Measurements from ENCODE around the gene TXNDC15.

The TXNDC15 gene

DNA sequence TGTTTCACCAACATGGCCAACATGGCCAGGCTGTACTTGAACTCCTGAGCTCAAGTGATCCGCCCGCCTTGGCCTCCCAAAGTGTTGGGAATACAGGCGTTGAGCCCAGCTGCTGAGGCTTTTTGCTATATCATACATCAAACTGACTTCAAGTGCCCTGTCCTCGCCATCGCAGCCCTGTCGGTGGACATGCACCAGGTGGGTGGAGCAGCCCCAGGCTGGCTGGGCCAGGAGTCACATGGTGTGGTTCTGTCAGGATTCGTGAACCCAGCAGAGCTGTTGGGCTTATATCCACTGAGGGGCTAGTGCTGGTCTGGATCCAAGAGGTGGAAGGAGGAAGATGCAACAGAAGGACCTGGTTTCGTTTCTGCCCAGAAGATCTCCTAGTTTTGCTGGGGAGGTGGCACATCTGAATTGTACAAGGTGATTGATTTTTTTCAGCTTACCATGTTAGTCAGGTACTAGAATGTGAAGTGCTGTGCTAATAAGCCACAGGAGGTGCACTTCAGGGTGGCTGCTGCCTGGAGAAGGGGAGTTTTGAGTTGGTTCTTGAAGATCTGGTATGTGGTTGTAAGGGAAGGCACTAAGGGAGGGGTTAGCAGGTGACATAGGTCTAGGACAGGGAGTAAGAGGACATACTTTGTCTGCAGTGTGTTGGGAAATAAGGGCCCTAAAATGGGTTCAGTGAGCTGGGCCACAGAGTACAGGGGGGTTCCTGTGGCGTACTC is 46.8 kb downstream of the TXNDC15 start:
- Histone ChIP-seq H3K4me1 (ENCODE audit: control insufficient read depth, insufficient read depth, low read length, poor library complexity, severe bottlenecking) (no peaks in the 10 kb centered on the region), H3K4me3 (ENCODE audit: extremely low read depth, insufficient read depth, low read length, poor library complexity, severe bottlenecking) (no peak overlapping the region), H3K9me3 (ENCODE audit: control insufficient read depth, low read length) (no peaks in the 10 kb centered on the region), H3K36me3 (ENCODE audit: control insufficient read depth, insufficient read depth, low read length) (peaks cover 23% of the 10 kb centered on the region), H3K27ac (ENCODE audit: low read depth, low read length, severe bottlenecking) (no peak overlapping the region)
- WGBS, 2 experiments (ENCODE audit: insufficient coverage in 2 of 2): 93 to 97% methylated on average over 5 to 9 of the region's 9 CpGs

DNA sequence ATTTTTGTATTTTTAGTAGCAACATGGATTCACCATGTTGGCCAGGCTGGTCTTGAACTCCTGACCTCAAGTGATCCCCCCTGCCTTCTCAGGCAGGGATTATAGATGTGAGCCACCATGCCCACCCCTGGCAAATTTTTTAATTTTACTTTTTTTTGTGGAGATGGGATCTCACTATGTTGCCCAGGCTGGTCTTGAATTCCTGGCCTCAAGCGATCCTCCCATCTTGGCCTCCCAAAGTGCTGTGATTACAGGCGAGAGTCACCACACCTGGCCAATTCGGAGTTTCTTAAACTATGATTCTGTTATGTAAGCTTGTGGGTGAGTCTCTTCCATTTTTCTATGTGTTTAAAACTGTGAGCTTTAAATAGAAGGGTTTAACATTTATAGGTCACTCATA is 58.3 kb downstream of the TXNDC15 start:
- Histone ChIP-seq H3K4me1 (ENCODE audit: control insufficient read depth, insufficient read depth, low read length, poor library complexity, severe bottlenecking) (no peaks in the 10 kb centered on the region), H3K27ac (ENCODE audit: low read depth, low read length, severe bottlenecking) (no peak overlapping the region), H3K4me3 (ENCODE audit: extremely low read depth, insufficient read depth, low read length, poor library complexity, severe bottlenecking) (no peak overlapping the region), H3K9me3 (ENCODE audit: control insufficient read depth, low read length) (no peaks in the 10 kb centered on the region), H3K36me3 (ENCODE audit: control insufficient read depth, insufficient read depth, low read length) (peaks cover 10% of the 10 kb centered on the region)
- 100% methylated on average over 1 to 3 of the region's 3 CpGs for WGBS, 2 experiments (ENCODE audit: insufficient coverage in 2 of 2)

DNA sequence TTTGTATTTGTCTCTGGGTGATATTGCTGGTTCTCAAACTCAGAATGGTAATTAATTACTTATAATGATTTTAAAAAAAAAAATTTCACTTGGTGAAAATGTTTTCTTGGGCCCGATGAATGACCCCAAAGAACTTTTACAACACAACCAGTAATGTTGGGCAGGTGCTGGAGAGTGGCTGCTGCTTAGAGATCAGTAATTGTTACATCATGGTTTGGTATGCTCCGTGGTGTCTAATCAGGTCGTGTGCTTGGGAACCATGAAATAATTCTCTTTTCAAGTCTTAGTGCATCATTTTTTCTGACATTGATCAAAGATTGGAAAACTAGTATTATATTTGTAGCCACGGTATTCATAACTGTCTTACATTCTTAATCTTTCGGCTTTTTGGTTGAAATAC is 60.0 kb downstream of the TXNDC15 start:
- Histone ChIP-seq H3K36me3 (ENCODE audit: control insufficient read depth, insufficient read depth, low read length) (peaks cover 10% of the 10 kb centered on the region), H3K9me3 (ENCODE audit: control insufficient read depth, low read length) (no peaks in the 10 kb centered on the region), H3K27ac (ENCODE audit: low read depth, low read length, severe bottlenecking) (no peak overlapping the region), H3K4me3 (ENCODE audit: extremely low read depth, insufficient read depth, low read length, poor library complexity, severe bottlenecking) (no peak overlapping the region), H3K4me1 (ENCODE audit: control insufficient read depth, insufficient read depth, low read length, poor library complexity, severe bottlenecking) (no peaks in the 10 kb centered on the region)
- WGBS, 2 experiments (ENCODE audit: insufficient coverage in 2 of 2): no CpG with 5 or more reads among the region's 5 CpGs

DNA sequence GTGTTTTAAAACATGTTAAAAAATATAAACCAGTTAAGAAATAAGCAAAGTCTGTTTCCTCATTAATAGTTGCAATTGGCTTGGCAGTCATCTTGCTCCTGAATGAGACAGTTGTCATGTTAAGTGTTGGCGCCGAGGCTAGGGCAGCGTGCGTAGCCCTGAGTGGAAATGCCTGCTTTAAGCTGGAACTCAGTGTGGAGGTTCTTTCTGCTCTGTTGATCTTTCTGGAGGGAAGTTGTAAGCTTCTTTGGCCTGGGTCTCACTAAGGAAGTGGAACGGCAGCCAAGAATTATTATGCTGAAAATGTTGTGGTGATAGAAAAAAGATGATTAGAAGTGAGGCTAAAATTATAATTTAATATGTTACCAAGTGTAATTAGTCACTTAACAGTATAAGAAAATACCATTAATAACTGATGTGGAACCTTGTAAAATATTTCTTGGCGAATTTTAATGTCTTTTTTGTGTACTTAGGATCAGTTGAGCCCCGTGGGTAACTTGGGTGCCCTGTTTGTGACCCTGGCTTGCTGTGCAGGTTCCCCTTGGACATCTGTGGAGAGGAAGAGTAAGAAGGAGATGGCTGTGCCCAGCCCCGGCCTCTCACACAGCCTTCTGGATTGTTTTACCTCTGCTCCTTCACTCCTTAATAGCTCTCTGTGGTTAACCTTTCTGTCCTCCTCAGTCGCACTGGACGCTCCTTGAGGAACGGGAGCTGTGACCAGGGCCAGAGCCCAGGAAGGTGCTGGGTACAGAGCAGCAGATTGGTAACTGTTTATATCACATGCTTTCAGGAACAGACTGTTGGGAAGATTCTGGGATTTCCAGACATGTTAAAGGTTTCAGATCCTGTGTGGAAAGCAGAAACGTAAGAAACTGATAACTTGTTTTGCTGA is 61.8 kb downstream of the TXNDC15 start:
- H3K36me3 ChIP-seq (ENCODE audit: control insufficient read depth, insufficient read depth, low read length): peaks cover 10% of the 10 kb centered on the region
- no peak overlapping the region for H3K27ac ChIP-seq (ENCODE audit: low read depth, low read length, severe bottlenecking)
- WGBS, 2 experiments (ENCODE audit: insufficient coverage in 2 of 2): 94 to 96% methylated on average over 6 to 10 of the region's 12 CpGs
- H3K4me1 ChIP-seq (ENCODE audit: control insufficient read depth, insufficient read depth, low read length, poor library complexity, severe bottlenecking): no peaks in the 10 kb centered on the region
- no peak overlapping the region for H3K4me3 ChIP-seq (ENCODE audit: extremely low read depth, insufficient read depth, low read length, poor library complexity, severe bottlenecking)
- no peaks in the 10 kb centered on the region for H3K9me3 ChIP-seq (ENCODE audit: control insufficient read depth, low read length)

DNA sequence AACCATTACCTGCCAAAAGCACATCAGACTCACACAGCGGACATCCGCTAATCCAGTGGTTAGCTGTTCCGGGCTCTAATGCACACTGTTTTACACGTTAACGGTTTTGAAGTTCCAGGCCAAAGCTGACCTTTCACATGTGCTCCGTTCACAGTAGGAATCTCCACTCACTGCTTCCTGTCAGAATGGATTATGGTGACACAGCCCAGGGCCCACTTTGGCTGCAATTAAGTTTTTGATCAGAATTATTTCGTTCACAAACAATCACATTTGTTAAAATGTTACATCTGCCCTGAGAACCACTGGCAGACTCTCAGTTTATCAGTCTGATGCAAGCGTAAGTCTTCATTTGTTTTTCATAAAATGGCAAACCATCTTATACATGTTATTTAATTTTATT is 63.4 kb downstream of the TXNDC15 start:
- WGBS, 2 experiments (ENCODE audit: insufficient coverage in 2 of 2): 95 to 97% methylated on average over 6 to 7 of the region's 8 CpGs
- no peaks in the 10 kb centered on the region for H3K9me3 ChIP-seq (ENCODE audit: control insufficient read depth, low read length)
- no peak overlapping the region for H3K27ac ChIP-seq (ENCODE audit: low read depth, low read length, severe bottlenecking)
- H3K4me1 ChIP-seq (ENCODE audit: control insufficient read depth, insufficient read depth, low read length, poor library complexity, severe bottlenecking): no peaks in the 10 kb centered on the region
- peaks cover 5% of the 10 kb centered on the region for H3K36me3 ChIP-seq (ENCODE audit: control insufficient read depth, insufficient read depth, low read length)
- H3K4me3 ChIP-seq (ENCODE audit: extremely low read depth, insufficient read depth, low read length, poor library complexity, severe bottlenecking): no peak overlapping the region

DNA sequence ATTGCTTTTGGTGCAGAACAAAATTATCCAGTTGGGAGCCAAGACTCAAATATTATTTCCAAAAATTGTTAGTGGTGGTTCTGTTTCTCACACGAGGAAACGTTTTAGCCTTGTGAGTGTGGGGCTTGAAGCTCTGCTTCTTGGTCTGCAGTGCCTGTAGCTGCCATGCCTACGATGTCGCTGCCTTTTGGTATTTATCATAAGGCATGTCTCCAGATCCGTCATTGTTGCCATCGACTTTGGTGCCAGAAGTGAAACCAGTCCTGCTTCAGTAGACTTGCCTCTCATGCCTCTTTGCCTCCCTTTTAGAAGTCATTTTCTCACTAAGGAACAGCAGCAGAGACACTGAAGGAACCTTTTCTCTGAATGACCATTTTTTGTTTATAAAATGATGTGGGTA is 63.9 kb downstream of the TXNDC15 start:
- WGBS, 2 experiments (ENCODE audit: insufficient coverage in 2 of 2): 85 to 94% methylated on average over 5 to 6 of the region's 6 CpGs
- Histone ChIP-seq H3K9me3 (ENCODE audit: control insufficient read depth, low read length) (no peaks in the 10 kb centered on the region), H3K27ac (ENCODE audit: low read depth, low read length, severe bottlenecking) (no peak overlapping the region), H3K36me3 (ENCODE audit: control insufficient read depth, insufficient read depth, low read length) (peaks cover 5% of the 10 kb centered on the region), H3K4me1 (ENCODE audit: control insufficient read depth, insufficient read depth, low read length, poor library complexity, severe bottlenecking) (no peaks in the 10 kb centered on the region), H3K4me3 (ENCODE audit: extremely low read depth, insufficient read depth, low read length, poor library complexity, severe bottlenecking) (no peak overlapping the region)

DNA sequence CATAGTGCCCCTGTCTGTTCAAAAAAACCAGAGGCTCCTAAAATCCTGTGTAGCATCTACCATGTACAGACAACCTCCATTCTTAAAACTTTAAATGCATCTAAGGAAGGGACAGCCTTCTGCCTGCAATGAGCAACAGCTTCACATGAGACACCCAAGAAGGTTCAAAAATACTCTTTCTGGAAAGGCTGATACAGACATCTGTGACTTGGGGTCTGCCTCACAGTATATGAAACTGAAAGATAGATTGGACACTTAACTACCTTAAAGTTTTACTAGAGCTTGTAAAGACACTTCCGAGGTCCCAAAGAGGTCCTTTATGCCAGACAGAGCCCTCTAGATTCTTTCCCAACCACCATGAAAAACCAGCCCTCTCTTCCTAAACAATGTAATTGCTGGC is 65.3 kb downstream of the TXNDC15 start:
- H3K4me3 ChIP-seq (ENCODE audit: extremely low read depth, insufficient read depth, low read length, poor library complexity, severe bottlenecking): no peak overlapping the region
- H3K36me3 ChIP-seq (ENCODE audit: control insufficient read depth, insufficient read depth, low read length): no peaks in the 10 kb centered on the region
- WGBS, 2 experiments (ENCODE audit: insufficient coverage in 2 of 2): 100% methylated on average over 1 of the region's 1 CpG; no CpG with 5 or more reads in 1 of the 2 experiments
- H3K9me3 ChIP-seq (ENCODE audit: control insufficient read depth, low read length): no peaks in the 10 kb centered on the region
- no peak overlapping the region for H3K27ac ChIP-seq (ENCODE audit: low read depth, low read length, severe bottlenecking)
- H3K4me1 ChIP-seq (ENCODE audit: control insufficient read depth, insufficient read depth, low read length, poor library complexity, severe bottlenecking): no peaks in the 10 kb centered on the region

DNA sequence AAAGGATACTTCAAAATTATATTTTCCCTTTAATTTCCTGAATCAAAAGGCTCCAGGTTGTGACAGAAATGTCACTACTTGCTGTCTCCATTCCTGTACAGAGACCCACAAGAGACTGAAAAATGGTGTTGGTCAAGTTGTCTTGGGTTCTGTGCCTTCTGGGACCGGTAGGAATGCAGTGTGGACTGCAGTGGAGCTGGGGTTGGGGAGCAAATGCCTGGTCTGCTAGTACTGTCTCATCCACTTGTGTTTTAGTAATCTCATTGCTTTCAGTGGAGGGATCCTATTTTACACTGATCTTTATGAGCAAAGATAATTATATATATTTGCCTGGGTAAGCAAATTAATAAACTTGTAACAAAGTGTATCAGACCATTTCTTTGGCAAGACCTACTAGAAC is 69.4 kb downstream of the TXNDC15 start:
- H3K36me3 ChIP-seq (ENCODE audit: control insufficient read depth, insufficient read depth, low read length): no peaks in the 10 kb centered on the region
- H3K4me1 ChIP-seq (ENCODE audit: control insufficient read depth, insufficient read depth, low read length, poor library complexity, severe bottlenecking): no peaks in the 10 kb centered on the region
- WGBS, 2 experiments (ENCODE audit: insufficient coverage in 2 of 2): 86 to 100% methylated on average over 1 of the region's 1 CpG
- no peak overlapping the region for H3K27ac ChIP-seq (ENCODE audit: low read depth, low read length, severe bottlenecking)
- no peaks in the 10 kb centered on the region for H3K9me3 ChIP-seq (ENCODE audit: control insufficient read depth, low read length)
- no peak overlapping the region for H3K4me3 ChIP-seq (ENCODE audit: extremely low read depth, insufficient read depth, low read length, poor library complexity, severe bottlenecking)

DNA sequence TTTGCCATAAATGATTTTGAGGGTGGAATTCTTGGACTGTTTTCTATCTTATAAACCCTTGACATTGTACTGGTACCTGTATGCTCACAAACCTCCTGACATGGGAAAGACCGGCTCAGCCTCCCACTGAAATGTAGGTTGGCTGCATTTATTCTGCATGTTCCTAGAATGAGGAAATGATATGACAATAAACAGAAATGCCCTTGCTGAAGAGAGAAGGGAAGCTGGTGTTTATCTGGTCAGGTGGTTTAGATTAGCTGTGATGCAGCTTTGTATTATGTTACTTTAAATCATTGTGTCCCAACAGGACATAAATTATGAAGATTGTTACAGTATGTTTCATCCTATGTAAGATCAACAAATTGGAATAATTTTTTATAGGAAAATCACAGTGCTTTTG is 70.5 kb downstream of the TXNDC15 start:
- Histone ChIP-seq H3K4me1 (ENCODE audit: control insufficient read depth, insufficient read depth, low read length, poor library complexity, severe bottlenecking) (no peaks in the 10 kb centered on the region), H3K4me3 (ENCODE audit: extremely low read depth, insufficient read depth, low read length, poor library complexity, severe bottlenecking) (no peak overlapping the region), H3K36me3 (ENCODE audit: control insufficient read depth, insufficient read depth, low read length) (no peaks in the 10 kb centered on the region), H3K9me3 (ENCODE audit: control insufficient read depth, low read length) (no peaks in the 10 kb centered on the region), H3K27ac (ENCODE audit: low read depth, low read length, severe bottlenecking) (no peak overlapping the region)
- 88% methylated on average over 1 of the region's 1 CpG; no CpG with 5 or more reads in 1 of the 2 experiments for WGBS, 2 experiments (ENCODE audit: insufficient coverage in 2 of 2)

DNA sequence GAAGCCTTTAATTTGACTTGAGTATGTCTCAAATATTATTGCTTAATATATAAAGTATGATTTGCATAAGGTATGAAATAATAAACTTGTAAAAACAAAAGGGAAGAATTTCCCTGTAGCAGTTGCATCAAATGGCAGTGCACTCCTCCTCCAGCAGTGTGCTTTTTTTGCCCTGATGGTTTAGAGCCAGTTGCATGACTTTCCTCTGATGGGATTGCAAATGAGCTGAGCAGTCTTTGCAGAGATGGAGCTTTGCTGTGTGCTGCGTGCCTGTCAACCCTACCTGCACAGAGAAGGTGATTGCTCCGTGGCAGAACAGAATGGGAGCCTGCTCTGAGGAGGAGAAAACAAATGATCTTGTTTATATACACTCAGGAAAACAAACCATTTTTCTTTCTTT is 70.9 kb downstream of the TXNDC15 start:
- Histone ChIP-seq H3K4me3 (ENCODE audit: extremely low read depth, insufficient read depth, low read length, poor library complexity, severe bottlenecking) (no peak overlapping the region), H3K9me3 (ENCODE audit: control insufficient read depth, low read length) (no peaks in the 10 kb centered on the region), H3K27ac (ENCODE audit: low read depth, low read length, severe bottlenecking) (no peak overlapping the region), H3K4me1 (ENCODE audit: control insufficient read depth, insufficient read depth, low read length, poor library complexity, severe bottlenecking) (no peaks in the 10 kb centered on the region), H3K36me3 (ENCODE audit: control insufficient read depth, insufficient read depth, low read length) (no peaks in the 10 kb centered on the region)
- WGBS, 2 experiments (ENCODE audit: insufficient coverage in 2 of 2): no CpG with 5 or more reads among the region's 2 CpGs

DNA sequence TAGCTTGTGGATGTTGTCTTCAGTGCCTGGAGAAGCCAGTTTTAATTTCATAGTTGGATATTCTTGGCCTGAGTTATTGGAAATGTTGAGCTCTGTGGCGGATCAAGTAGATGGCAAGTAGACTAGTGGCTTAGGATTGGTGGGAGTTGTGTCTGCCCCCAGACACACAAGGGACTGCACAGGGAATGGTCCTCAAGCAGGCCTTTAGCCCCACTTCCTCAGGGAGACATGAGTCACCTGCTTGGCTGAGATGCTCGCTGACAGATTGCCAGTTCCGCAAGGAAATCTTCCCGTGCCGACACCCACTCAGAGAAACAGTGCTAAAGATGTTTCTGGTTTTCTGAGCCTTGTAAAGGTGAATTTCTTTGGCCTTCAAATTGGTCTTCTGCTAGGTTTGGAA is 74.7 kb downstream of the TXNDC15 start:
- H3K4me3 ChIP-seq (ENCODE audit: extremely low read depth, insufficient read depth, low read length, poor library complexity, severe bottlenecking): no peak overlapping the region
- 88 to 90% methylated on average over 2 to 3 of the region's 5 CpGs for WGBS, 2 experiments (ENCODE audit: insufficient coverage in 2 of 2)
- H3K36me3 ChIP-seq (ENCODE audit: control insufficient read depth, insufficient read depth, low read length): no peaks in the 10 kb centered on the region
- H3K9me3 ChIP-seq (ENCODE audit: control insufficient read depth, low read length): peaks cover under 1% of the 10 kb centered on the region
- H3K4me1 ChIP-seq (ENCODE audit: control insufficient read depth, insufficient read depth, low read length, poor library complexity, severe bottlenecking): no peaks in the 10 kb centered on the region
- no peak overlapping the region for H3K27ac ChIP-seq (ENCODE audit: low read depth, low read length, severe bottlenecking)

All from mesodermal cell (in vitro differentiated cells).